Hepatocyte (in vitro differentiated cells): ENCODE measurements around the gene YIPF6.

ENCODE experiments used
- EZH2phosphoT487 ChIP-seq: fragments of 200-600 bp; sonication (generic); IDR thresholded peaks from one replicate; pipeline ENCODE4 v1.6.1; 2018; ENCODE audit warnings: antibody characterized with exemption, mild to moderate bottlenecking, low read depth, moderate library complexity; ENCODE audit not compliant: unreplicated experiment, severe bottlenecking
- TF ChIP-seq, protein P1 (sequence below): fragments of 200-600 bp; sonication (generic); IDR thresholded peaks from 2 replicates; pipeline ENCODE4 v1.5.1; 2016; ENCODE audit warnings: antibody characterized with exemption, mild to moderate bottlenecking; ENCODE audit not compliant: poor library complexity

DNA sequence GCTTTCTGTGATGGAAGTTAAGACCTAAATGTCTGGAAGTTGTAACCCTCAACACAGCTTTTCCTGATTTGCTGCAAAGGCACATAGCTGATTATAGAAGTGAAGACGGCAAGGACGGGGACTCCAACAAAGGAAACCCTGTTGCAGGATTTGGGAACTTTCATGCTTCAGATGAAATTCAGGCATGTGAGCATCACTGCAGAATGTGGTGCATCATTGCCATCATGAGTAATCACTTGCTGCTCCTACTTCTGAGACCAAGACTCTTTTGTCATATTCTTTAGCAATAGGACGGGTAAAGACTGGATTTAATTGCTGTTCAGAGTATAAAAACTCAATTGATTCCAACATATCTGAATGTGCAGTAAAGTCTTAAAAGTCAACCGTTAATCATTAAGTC, 35.8 kb downstream of the YIPF6 start:
- TF ChIP-seq, protein P1, sequence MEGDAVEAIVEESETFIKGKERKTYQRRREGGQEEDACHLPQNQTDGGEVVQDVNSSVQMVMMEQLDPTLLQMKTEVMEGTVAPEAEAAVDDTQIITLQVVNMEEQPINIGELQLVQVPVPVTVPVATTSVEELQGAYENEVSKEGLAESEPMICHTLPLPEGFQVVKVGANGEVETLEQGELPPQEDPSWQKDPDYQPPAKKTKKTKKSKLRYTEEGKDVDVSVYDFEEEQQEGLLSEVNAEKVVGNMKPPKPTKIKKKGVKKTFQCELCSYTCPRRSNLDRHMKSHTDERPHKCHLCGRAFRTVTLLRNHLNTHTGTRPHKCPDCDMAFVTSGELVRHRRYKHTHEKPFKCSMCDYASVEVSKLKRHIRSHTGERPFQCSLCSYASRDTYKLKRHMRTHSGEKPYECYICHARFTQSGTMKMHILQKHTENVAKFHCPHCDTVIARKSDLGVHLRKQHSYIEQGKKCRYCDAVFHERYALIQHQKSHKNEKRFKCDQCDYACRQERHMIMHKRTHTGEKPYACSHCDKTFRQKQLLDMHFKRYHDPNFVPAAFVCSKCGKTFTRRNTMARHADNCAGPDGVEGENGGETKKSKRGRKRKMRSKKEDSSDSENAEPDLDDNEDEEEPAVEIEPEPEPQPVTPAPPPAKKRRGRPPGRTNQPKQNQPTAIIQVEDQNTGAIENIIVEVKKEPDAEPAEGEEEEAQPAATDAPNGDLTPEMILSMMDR: no peak
- no peak for TF ChIP-seq EZH2phosphoT487
